Neuronal stem cell (in vitro differentiated cells): Measurements from ENCODE around the gene ACTN1.

ENCODE experiments used
- DNase-seq: peaks from one replicate; pipeline ENCODE4 v3.0.0-alpha.2; 2013; ENCODE audit warnings: low spot score
- H2AFZ ChIP-seq: one replicate; pipeline ENCODE4 v1.6.1; 2013; ENCODE audit warnings: mild to moderate bottlenecking, low read length, inconsistent platforms
- H2AK5ac ChIP-seq: 2 replicates; pipeline ENCODE4 v1.6.1; 2013; ENCODE audit warnings: low read depth, mild to moderate bottlenecking, inconsistent platforms, low read length, moderate library complexity, mixed read lengths
- H2BK120ac ChIP-seq: 2 replicates; pipeline ENCODE4 v1.6.1; 2013; ENCODE audit warnings: low read depth, mild to moderate bottlenecking, inconsistent platforms, low read length, moderate library complexity, mixed read lengths
- H2BK12ac ChIP-seq: one replicate; pipeline ENCODE4 v1.6.1; 2013; ENCODE audit warnings: low read length, inconsistent platforms
- H2BK15ac ChIP-seq: 2 replicates; pipeline ENCODE4 v1.6.1; 2013; ENCODE audit warnings: mild to moderate bottlenecking, low read length, inconsistent platforms, mixed read lengths
- H2BK5ac ChIP-seq: one replicate; pipeline ENCODE4 v1.6.1; 2013; ENCODE audit warnings: inconsistent platforms, mild to moderate bottlenecking, low read length, moderate library complexity
- H3K14ac ChIP-seq: one replicate; pipeline ENCODE4 v1.6.1; 2013; ENCODE audit warnings: low read length, inconsistent platforms
- H3K18ac ChIP-seq: 2 replicates; pipeline ENCODE4 v1.6.1; 2013; ENCODE audit warnings: low read length, inconsistent platforms
- H3K23ac ChIP-seq: 2 replicates; pipeline ENCODE4 v1.6.1; 2013; ENCODE audit warnings: low read depth, mild to moderate bottlenecking, mixed read lengths, low read length, inconsistent platforms; ENCODE audit not compliant: poor library complexity
- H3K27ac ChIP-seq: replicated peaks from 3 replicates; pipeline ENCODE4 v1.5.1; 2013; ENCODE audit warnings: low read length, inconsistent platforms
- H3K27me3 ChIP-seq, 3 experiments: 2 replicates each; pipeline ENCODE4 v1.6.1; 2013; ENCODE audit warnings: low read length in 3 of 3, mild to moderate bottlenecking in 2 of 3, inconsistent platforms in 1 of 3, low read depth in 1 of 3, mixed read lengths in 1 of 3, moderate library complexity in 1 of 3; ENCODE audit not compliant: control insufficient read depth in 3 of 3, insufficient read depth in 3 of 3
- H3K36me3 ChIP-seq, 2 donors: replicated peaks in 1 of 2; 2 replicates each; pipeline ENCODE4 v1.6.1; 2013; ENCODE audit warnings: low read length in 2 of 2; ENCODE audit not compliant: control insufficient read depth in 2 of 2, insufficient read depth in 2 of 2
- H3K4ac ChIP-seq: 2 replicates; pipeline ENCODE4 v1.6.1; 2013; ENCODE audit warnings: inconsistent platforms, mild to moderate bottlenecking, low read length, moderate library complexity
- H3K4me1 ChIP-seq, 2 donors: 1 replicate in 1 of 2; 2 replicates in 1 of 2; pipeline ENCODE4 v1.6.1; 2013; ENCODE audit warnings: low read length in 2 of 2, low read depth in 1 of 2; ENCODE audit not compliant: control insufficient read depth in 2 of 2, insufficient read depth in 1 of 2
- H3K4me2 ChIP-seq: one replicate; pipeline ENCODE4 v1.6.1; 2013; ENCODE audit warnings: mild to moderate bottlenecking, low read length, inconsistent platforms; ENCODE audit not compliant: insufficient read depth, poor library complexity, severe bottlenecking
- H3K4me3 ChIP-seq, 2 donors: 2 replicates each; pipeline ENCODE4 v1.5.1; 2013; ENCODE audit warnings: low read length in 2 of 2, mild to moderate bottlenecking in 2 of 2, inconsistent platforms in 1 of 2, moderate library complexity in 1 of 2
- H3K79me1 ChIP-seq: one replicate; pipeline ENCODE4 v1.6.1; 2013; ENCODE audit warnings: low read depth, mild to moderate bottlenecking, inconsistent platforms, low read length, moderate library complexity
- H3K9ac ChIP-seq: one replicate; pipeline ENCODE4 v1.6.1; 2013; ENCODE audit warnings: mild to moderate bottlenecking, low read depth, low read length, inconsistent platforms; ENCODE audit not compliant: poor library complexity
- H3K9me3 ChIP-seq, 2 donors: replicated peaks in 1 of 2; 2 replicates each; pipeline versions ENCODE3 to v1.6.1; 2013; ENCODE audit warnings: low read length in 2 of 2, mild to moderate bottlenecking in 2 of 2, inconsistent platforms in 1 of 2, low read depth in 1 of 2, mixed read lengths in 1 of 2, moderate library complexity in 1 of 2; ENCODE audit not compliant: control insufficient read depth in 2 of 2, insufficient read depth in 1 of 2
- H4K8ac ChIP-seq: one replicate; pipeline ENCODE4 v1.6.1; 2013; ENCODE audit warnings: low read depth, mild to moderate bottlenecking, inconsistent platforms, low read length, moderate library complexity
- H4K91ac ChIP-seq: one replicate; pipeline ENCODE4 v1.6.1; 2013; ENCODE audit warnings: low read length, low read depth, mild to moderate bottlenecking, inconsistent platforms; ENCODE audit not compliant: poor library complexity
- WGBS, 2 donors: extraction: QIAGEN DNeasy Blood & Tissue Kit; methylation state at CpG; one replicate each; pipeline ENCODE4 v1.1.7; 2013; ENCODE audit warnings: missing lambda C conversion rate in 2 of 2, mixed read lengths in 1 of 2; ENCODE audit not compliant: insufficient read length in 2 of 2, insufficient replicate concordance in 1 of 2; ENCODE audit errors: extremely low coverage in 2 of 2; 5-methylcytosine and 5-hydroxymethylcytosine counted together

Gene ACTN1

DNA sequence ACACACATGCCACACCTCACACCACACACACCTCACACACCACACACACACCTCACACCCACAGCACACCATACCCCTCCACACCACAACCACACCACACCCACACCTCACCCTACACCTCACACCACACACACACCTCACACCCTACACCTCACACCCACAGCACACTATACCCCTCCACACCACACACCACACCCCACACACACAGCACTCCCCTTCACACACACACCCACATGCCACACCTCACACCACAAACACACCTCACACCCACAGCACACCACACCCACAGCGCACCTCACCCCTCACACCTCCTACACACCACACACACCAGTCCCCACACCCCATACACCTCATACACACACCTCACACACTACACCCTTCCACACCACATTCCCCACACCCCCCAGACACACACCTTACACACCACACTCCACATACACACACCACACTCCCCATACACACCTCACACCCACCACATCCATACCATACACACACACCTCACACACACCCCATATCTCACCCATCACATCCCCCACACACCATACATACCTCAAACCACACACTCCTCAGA is 80.0 kb downstream of the ACTN1 start:
- H4K8ac ChIP-seq, result peak overlapping the region; percentile 27
- H3K4me2 ChIP-seq, result no peak overlapping the region
- no peak overlapping the region for H3K27ac ChIP-seq
- H2BK5ac ChIP-seq, result no peak overlapping the region
- DNase-seq, result no peak
- no peaks in the 10 kb centered on the region for H3K4me1 ChIP-seq
- H3K9me3 ChIP-seq, result peaks cover 0 to 2% of the 10 kb centered on the region in 2 donors
- H2AK5ac ChIP-seq, result no peak overlapping the region
- peaks cover 8% of the 10 kb centered on the region for H3K79me1 ChIP-seq
- peaks cover 57 to 93% of the 10 kb centered on the region in 2 donors for H3K36me3 ChIP-seq
- no peak overlapping the region for H3K14ac ChIP-seq
- peak overlapping the region; percentile 22 for H4K91ac ChIP-seq
- peak overlapping the region; percentile 14 for H2BK12ac ChIP-seq
- peak overlapping the region; percentile 72 for H3K9ac ChIP-seq
- no peak overlapping the region for H2BK15ac ChIP-seq
- no peak overlapping the region for H3K18ac ChIP-seq
- H3K27me3 ChIP-seq, result no peaks in the 10 kb centered on the region
- no peak overlapping the region for H3K4ac ChIP-seq
- peak overlapping the region; percentile 98 for H3K23ac ChIP-seq
- H3K4me3 ChIP-seq, result peak overlapping the region in 1 of 2 donors; percentile 3
- no peak overlapping the region for H2AFZ ChIP-seq
- no peak overlapping the region for H2BK120ac ChIP-seq
- 100% methylated on average over 1 of the region's 1 CpG; no CpG with 5 or more reads in 1 of the 2 donors for WGBS, 2 donors

- Histone ChIP-seq H2BK120ac (no peak overlapping the region), H3K27ac (no peak overlapping the region), H3K9me3 (peaks cover 0 to 2% of the 10 kb centered on the region in 2 donors), H2BK12ac (no peak overlapping the region), H3K4me2 (no peak overlapping the region), H2BK15ac (no peak overlapping the region), H3K14ac (no peak overlapping the region), H3K4me1 (no peaks in the 10 kb centered on the region), H3K18ac (no peak overlapping the region), H3K79me1 (peaks cover 8% of the 10 kb centered on the region), H3K23ac (peak overlapping the region; percentile 98), H3K4ac (no peak overlapping the region), H4K8ac (no peak overlapping the region), H2AK5ac (no peak overlapping the region), H3K9ac (peak overlapping the region; percentile 72), H3K4me3 (peak overlapping the region in 1 of 2 donors; percentile 3), H4K91ac (peak overlapping the region; percentile 22), H2BK5ac (no peak overlapping the region), H3K36me3 (peaks cover 54 to 93% of the 10 kb centered on the region in 2 donors), H3K27me3 (no peaks in the 10 kb centered on the region), H2AFZ (no peak overlapping the region)
- 100% methylated on average over 1 of the region's 13 CpGs; no CpG with 5 or more reads in 1 of the 2 donors for WGBS, 2 donors
- DNase-seq, result no peak
Observed at GRCh38 chr14:68898248-68899032, 80.7 kb downstream of the ACTN1 start.

- Histone ChIP-seq H3K4ac (no peak overlapping the region), H4K91ac (no peak overlapping the region), H3K27ac (no peak overlapping the region), H2BK120ac (no peak overlapping the region), H3K4me3 (no peak overlapping the region), H3K9me3 (peaks cover 0 to 2% of the 10 kb centered on the region in 2 donors), H3K27me3 (no peaks in the 10 kb centered on the region), H4K8ac (no peak overlapping the region), H2BK12ac (no peak overlapping the region), H2BK15ac (no peak overlapping the region), H3K4me2 (no peak overlapping the region), H3K23ac (no peak overlapping the region), H3K14ac (no peak overlapping the region), H2AFZ (no peak overlapping the region), H3K79me1 (peaks cover 8% of the 10 kb centered on the region), H2AK5ac (no peak overlapping the region), H3K18ac (no peak overlapping the region), H3K36me3 (peaks cover 61 to 94% of the 10 kb centered on the region in 2 donors), H3K9ac (no peak overlapping the region), H3K4me1 (no peaks in the 10 kb centered on the region), H2BK5ac (no peak overlapping the region)
- WGBS, 2 donors, result no CpG with 5 or more reads among the region's 9 CpGs
- DNase-seq, result no peak
Observed at GRCh38 chr14:68897559-68898155, 81.4 kb downstream of the ACTN1 start.

DNA sequence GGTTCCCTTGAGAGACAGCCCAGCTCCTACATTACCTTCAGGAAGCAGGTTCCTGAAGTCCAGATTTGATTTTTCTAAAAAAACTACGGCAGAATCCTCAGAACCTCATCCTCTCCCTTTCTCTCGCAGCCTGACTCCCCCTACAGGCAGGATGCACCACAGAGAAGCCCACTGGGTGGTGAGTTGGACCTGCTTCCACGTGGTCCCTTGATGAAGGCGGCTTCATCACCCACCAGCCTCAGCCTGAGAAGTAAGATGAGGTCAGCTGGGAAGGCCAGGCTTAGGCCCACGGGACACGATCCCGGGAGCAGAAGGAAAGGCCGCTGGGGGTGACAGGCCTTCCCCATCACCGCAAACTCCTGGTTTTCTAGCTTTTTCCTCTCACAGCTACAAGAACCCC is 83.0 kb downstream of the ACTN1 start:
- H3K4me1 ChIP-seq, result no peaks in the 10 kb centered on the region
- H2BK5ac ChIP-seq, result no peak overlapping the region
- no peak overlapping the region for H4K8ac ChIP-seq
- no CpG with 5 or more reads among the region's 9 CpGs for WGBS, 2 donors
- H2AFZ ChIP-seq, result no peak overlapping the region
- H4K91ac ChIP-seq, result no peak overlapping the region
- H3K79me1 ChIP-seq, result peaks cover 8% of the 10 kb centered on the region
- H3K23ac ChIP-seq, result peak overlapping the region; percentile 61
- no peak overlapping the region for H3K14ac ChIP-seq
- no peak overlapping the region for H2BK15ac ChIP-seq
- peaks cover 0 to 2% of the 10 kb centered on the region in 2 donors for H3K9me3 ChIP-seq
- H2AK5ac ChIP-seq, result no peak overlapping the region
- no peak overlapping the region for H3K4me3 ChIP-seq
- H3K36me3 ChIP-seq, result peaks cover 60 to 96% of the 10 kb centered on the region in 2 donors
- no peak overlapping the region for H3K9ac ChIP-seq
- no peak overlapping the region for H2BK120ac ChIP-seq
- no peak overlapping the region for H3K4me2 ChIP-seq
- no peak overlapping the region for H3K27ac ChIP-seq
- no peak overlapping the region for H3K4ac ChIP-seq
- peak overlapping the region; percentile 48 for H3K18ac ChIP-seq
- no peak for DNase-seq
- H2BK12ac ChIP-seq, result no peak overlapping the region
- H3K27me3 ChIP-seq, result no peaks in the 10 kb centered on the region
